Thoracic aorta (tissue), 2 donors: Measurements from ENCODE around the gene CLCN1. TPM values are rescaled to one million over a fixed set of nuclear protein-coding genes. Genes with fewer than 3 reads are reported as not detected.
A peak's percentile ranks its signal among the peaks of the same experiment; 100 is the strongest.

Experiments
- ATAC-seq: fragments of 150-250 bp; one replicate; pipeline ENCODE4 v1.8.0; 2017; ENCODE audit warnings: low read depth; ENCODE audit not compliant: insufficient number of reproducible peaks, low FRiP score
- DNase-seq: peaks from one replicate; pipeline ENCODE4 v3.0.0-alpha.2; 2020; ENCODE audit warnings: low spot score
- H3K27ac ChIP-seq, 2 donors: fragments of 200-600 bp; sonication (generic); 1 replicate in 1 of 2; 2 replicates in 1 of 2; pipeline ENCODE4 v1.5.1; 2016; ENCODE audit warnings: mild to moderate bottlenecking in 2 of 2, moderate library complexity in 2 of 2
- H3K27me3 ChIP-seq: fragments of 200-600 bp; sonication (generic); replicated peaks from 2 replicates; pipeline ENCODE4 v1.6.0; 2016; ENCODE audit warnings: mild to moderate bottlenecking; ENCODE audit not compliant: insufficient read depth
- H3K36me3 ChIP-seq: fragments of 200-600 bp; sonication (generic); one replicate; pipeline ENCODE4 v1.5.1; 2016
- H3K4me1 ChIP-seq, 2 donors: fragments of 200-600 bp; sonication (generic); 1 replicate in 1 of 2; 2 replicates in 1 of 2; pipeline versions ENCODE4 v1.5.1 to v1.6.0; 2016; ENCODE audit warnings: low read depth in 2 of 2, mild to moderate bottlenecking in 1 of 2; ENCODE audit not compliant: control insufficient read depth in 1 of 2
- H3K4me3 ChIP-seq: fragments of 200-600 bp; sonication (generic); 2 replicates; pipeline ENCODE4 v1.5.1; 2016; ENCODE audit warnings: mild to moderate bottlenecking
- H3K9me3 ChIP-seq: fragments of 200-600 bp; sonication (generic); 2 replicates; pipeline ENCODE4 v1.5.1; 2016
- total RNA-seq, 2 donors: library from RNA; depleted of rRNA; stranded (reverse); fragments of >200 nt; gene quantifications; one replicate each; pipeline versions ENCODE4 v1.1.0 to v1.2.3, GENCODE V29; 2016
- TF ChIP-seq, protein P1 (sequence below): fragments of 200-600 bp; sonication (generic); IDR thresholded peaks from one replicate; pipeline ENCODE4 v1.5.1; 2019; ENCODE audit warnings: antibody characterized with exemption

Gene CLCN1
- total RNA-seq, 2 donors from 2014 or later = 0.68 TPM; not detected in 1

DNA sequence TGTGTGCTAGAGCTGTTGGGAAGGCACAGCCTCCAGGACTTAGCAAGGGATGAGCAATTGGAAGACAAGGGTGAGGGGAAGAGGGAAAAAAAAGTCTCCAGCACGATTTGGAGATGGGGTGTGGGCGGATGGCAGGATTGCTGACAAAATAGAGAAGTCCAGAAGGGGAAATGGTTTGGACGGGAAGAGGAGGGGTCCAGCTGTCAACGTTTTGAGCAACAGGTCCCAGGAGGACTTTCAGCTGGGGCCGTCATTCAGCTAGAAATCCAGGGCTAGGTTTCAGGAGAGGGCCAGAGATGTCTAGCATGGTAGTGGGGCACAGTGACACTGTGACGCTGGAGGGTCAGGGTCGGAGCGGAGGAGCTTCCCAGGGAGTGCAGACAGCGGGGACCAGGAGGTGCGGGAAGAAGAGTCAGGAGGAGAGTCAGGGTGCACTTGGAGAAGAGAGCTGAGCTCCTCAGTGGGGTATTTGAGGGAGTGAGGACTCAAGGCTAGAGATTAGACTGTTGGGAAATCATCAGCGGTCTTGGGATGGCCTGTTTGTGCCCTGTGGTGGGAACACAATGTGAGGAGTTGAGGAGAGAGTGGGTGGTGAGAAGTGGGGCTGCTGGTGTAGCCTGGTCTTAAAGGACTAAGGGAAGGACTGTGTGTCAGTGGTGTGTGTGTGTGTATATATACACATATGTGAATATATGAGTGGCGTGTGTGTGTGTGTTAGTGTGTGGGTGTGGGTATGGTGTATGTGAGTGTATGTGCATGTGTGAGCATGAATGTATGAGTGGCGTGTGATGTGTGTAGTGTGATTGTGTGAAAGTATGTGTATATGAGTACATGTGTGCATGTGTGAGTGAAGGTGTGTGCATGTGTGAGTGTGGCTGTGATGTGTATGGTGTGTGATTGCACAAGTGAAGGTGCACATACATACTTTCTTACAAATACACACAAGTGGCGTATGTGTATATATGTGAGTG lies 69.0 kb downstream of the CLCN1 start:
- H3K27ac ChIP-seq = peak overlapping the region; percentile 100
- H3K4me1 ChIP-seq = peaks cover 38 to 75% of the 10 kb centered on the region in 2 donors
- no peaks in the 10 kb centered on the region for H3K9me3 ChIP-seq
- TF ChIP-seq, protein P1, sequence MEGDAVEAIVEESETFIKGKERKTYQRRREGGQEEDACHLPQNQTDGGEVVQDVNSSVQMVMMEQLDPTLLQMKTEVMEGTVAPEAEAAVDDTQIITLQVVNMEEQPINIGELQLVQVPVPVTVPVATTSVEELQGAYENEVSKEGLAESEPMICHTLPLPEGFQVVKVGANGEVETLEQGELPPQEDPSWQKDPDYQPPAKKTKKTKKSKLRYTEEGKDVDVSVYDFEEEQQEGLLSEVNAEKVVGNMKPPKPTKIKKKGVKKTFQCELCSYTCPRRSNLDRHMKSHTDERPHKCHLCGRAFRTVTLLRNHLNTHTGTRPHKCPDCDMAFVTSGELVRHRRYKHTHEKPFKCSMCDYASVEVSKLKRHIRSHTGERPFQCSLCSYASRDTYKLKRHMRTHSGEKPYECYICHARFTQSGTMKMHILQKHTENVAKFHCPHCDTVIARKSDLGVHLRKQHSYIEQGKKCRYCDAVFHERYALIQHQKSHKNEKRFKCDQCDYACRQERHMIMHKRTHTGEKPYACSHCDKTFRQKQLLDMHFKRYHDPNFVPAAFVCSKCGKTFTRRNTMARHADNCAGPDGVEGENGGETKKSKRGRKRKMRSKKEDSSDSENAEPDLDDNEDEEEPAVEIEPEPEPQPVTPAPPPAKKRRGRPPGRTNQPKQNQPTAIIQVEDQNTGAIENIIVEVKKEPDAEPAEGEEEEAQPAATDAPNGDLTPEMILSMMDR = no peak
- H3K36me3 ChIP-seq = peaks cover 16% of the 10 kb centered on the region
- peak overlapping the region; percentile 100 for H3K4me3 ChIP-seq
- no peaks in the 10 kb centered on the region for H3K27me3 ChIP-seq
- ATAC-seq (no peak), DNase-seq (no peak)

GRCh38 chr7:143385891-143386781 lies 70.2 kb downstream of the CLCN1 start:
- ATAC-seq (no peak), DNase-seq (no peak)
- H3K27me3 ChIP-seq = no peaks in the 10 kb centered on the region
- TF ChIP-seq, protein P1 = no peak
- H3K9me3 ChIP-seq = no peaks in the 10 kb centered on the region
- H3K27ac ChIP-seq = peak overlapping the region; percentile 85 to 100
- H3K36me3 ChIP-seq = peaks cover 25% of the 10 kb centered on the region
- H3K4me1 ChIP-seq = peaks cover 45 to 87% of the 10 kb centered on the region in 2 donors
- peak overlapping the region; percentile 100 for H3K4me3 ChIP-seq

- TF ChIP-seq, protein P1 = no peak
- Histone ChIP-seq H3K9me3 (no peaks in the 10 kb centered on the region), H3K4me1 (peaks cover 49 to 97% of the 10 kb centered on the region in 2 donors), H3K27ac (peak overlapping the region; percentile 85 to 100), H3K36me3 (peaks cover 25% of the 10 kb centered on the region), H3K4me3 (peak overlapping the region; percentile 100), H3K27me3 (no peaks in the 10 kb centered on the region)
- DNase-seq = no peak
- ATAC-seq = no peak
Measured at GRCh38 chr7:143387156-143387975, 71.5 kb downstream of the CLCN1 start.

DNA sequence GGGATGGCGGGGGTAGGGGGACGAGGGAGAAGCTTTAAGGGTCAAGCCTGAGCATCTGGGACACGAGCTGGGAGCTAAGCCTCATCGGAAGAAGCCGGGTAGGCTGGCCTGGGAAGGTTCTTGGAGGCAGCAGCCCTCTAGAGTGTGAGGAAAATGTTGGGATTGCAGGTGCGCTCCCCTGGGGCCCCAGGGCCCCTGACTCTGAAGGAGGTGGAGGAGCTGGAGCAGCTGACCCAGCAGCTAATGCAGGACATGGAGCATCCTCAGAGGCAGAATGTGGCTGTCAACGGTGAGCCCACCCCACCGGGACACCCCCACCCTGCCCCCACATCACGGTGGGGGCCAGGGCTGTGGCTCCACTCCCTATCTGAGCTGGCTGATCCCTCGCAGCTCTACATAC lies 72.1 kb downstream of the CLCN1 start:
- H3K9me3 ChIP-seq = no peaks in the 10 kb centered on the region
- peaks cover 21% of the 10 kb centered on the region for H3K36me3 ChIP-seq
- peak overlapping the region; percentile 41 to 100 for H3K27ac ChIP-seq
- no peak for DNase-seq
- peak overlapping the region; percentile 100 for H3K4me3 ChIP-seq
- TF ChIP-seq, protein P1 = no peak
- peaks cover 53 to 98% of the 10 kb centered on the region in 2 donors for H3K4me1 ChIP-seq
- ATAC-seq = no peak
- H3K27me3 ChIP-seq = no peaks in the 10 kb centered on the region
